ENCODE measurements around the gene SSX5.
"Not testable (repeated sequence)": the region's sequence is repeated elsewhere in the genome, so short reads cannot be mapped to it uniquely, and the experiment has no call there.

DNA sequence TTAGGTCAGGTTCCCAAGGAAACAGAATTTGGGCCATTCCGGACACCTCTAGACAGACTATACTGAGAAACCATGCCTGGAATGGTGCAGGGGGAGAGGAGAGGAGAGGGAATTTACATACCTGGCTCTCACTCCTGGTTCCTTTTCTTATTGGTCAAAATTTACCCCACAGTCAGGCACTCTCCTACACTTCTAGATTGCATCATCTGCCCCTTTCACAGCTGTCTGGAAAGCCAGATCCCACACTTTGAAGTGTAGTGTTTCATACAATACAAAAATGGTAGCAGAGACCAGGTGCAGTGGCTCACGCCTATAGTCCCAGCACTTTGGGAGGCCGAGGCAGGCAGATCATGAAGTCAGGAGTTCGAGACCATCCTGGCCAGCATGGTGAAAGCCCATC, 27.6 kb upstream of the SSX5 start:
- TF ChIP-seq, protein P1, sequence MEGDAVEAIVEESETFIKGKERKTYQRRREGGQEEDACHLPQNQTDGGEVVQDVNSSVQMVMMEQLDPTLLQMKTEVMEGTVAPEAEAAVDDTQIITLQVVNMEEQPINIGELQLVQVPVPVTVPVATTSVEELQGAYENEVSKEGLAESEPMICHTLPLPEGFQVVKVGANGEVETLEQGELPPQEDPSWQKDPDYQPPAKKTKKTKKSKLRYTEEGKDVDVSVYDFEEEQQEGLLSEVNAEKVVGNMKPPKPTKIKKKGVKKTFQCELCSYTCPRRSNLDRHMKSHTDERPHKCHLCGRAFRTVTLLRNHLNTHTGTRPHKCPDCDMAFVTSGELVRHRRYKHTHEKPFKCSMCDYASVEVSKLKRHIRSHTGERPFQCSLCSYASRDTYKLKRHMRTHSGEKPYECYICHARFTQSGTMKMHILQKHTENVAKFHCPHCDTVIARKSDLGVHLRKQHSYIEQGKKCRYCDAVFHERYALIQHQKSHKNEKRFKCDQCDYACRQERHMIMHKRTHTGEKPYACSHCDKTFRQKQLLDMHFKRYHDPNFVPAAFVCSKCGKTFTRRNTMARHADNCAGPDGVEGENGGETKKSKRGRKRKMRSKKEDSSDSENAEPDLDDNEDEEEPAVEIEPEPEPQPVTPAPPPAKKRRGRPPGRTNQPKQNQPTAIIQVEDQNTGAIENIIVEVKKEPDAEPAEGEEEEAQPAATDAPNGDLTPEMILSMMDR (IDR thresholded peaks at IDR 0.05; ENCODE audit: low read depth, low read length): not testable (repeated sequence)
- not testable (repeated sequence) for TF ChIP-seq EZH2phosphoT487 (IDR thresholded peaks at IDR 0.05; ENCODE audit: low read depth)
